ENCODE measurements around the gene NCAPG2. TPM values are rescaled to one million over a fixed set of nuclear protein-coding genes. Genes with fewer than 3 reads are reported as not detected.

NCAPG2 gene
- total and polyA plus RNA-seq, 2 of the 13 experiments (the other 11 are each of a cell fraction or from before 2014, with no cell fraction given): 15.1 to 30.7 TPM

DNA sequence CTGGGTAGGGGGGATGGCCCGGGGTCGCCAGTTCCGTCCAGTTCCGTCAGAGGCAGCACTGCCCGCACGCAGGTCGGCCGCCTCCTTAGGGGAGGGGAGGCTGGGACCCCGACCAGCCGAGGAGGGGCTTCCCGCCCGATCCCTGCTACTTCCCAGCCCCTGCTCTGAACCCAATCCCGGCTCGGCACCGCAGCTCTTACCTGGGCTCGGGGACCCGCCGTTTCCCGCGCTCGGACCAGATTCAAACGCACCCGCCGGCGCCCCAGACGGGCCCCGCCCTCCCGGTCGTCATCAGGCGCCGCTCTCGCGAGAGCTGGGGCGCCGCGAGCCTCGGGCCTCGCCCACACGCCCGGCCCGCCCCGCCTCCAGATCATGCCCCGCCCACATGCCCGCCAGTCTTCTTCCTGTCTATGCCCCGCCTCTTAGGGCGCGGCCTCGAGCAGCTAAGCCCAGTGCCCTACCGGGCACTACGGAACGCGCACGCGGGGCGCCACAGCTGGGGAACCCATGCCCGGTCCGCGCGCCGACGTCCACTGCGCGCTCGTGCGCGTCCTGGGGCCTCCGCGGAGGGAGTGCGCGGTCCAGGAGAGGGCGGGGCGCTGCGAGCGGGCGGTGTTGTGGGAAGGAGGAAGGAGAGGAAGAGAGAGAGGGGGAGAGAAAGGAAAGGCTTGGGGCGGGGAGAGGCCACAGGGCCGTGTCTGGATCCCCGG lies at the start of gene NCAPG2 (continued):
- TF ChIP-seq, protein P1, sequence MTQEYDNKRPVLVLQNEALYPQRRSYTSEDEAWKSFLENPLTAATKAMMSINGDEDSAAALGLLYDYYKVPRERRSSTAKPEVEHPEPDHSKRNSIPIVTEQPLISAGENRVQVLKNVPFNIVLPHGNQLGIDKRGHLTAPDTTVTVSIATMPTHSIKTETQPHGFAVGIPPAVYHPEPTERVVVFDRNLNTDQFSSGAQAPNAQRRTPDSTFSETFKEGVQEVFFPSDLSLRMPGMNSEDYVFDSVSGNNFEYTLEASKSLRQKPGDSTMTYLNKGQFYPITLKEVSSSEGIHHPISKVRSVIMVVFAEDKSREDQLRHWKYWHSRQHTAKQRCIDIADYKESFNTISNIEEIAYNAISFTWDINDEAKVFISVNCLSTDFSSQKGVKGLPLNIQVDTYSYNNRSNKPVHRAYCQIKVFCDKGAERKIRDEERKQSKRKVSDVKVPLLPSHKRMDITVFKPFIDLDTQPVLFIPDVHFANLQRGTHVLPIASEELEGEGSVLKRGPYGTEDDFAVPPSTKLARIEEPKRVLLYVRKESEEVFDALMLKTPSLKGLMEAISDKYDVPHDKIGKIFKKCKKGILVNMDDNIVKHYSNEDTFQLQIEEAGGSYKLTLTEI (CRISPR knock-in tag; conservative IDR thresholded peaks at IDR 0.05): no peak
- TF ChIP-seq, protein P2, sequence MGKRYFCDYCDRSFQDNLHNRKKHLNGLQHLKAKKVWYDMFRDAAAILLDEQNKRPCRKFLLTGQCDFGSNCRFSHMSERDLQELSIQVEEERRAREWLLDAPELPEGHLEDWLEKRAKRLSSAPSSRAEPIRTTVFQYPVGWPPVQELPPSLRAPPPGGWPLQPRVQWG (CRISPR knock-in tag; IDR thresholded peaks at IDR 0.05; ENCODE audit: borderline replicate concordance, low read depth): no peak
- TF ChIP-seq, protein P3, sequence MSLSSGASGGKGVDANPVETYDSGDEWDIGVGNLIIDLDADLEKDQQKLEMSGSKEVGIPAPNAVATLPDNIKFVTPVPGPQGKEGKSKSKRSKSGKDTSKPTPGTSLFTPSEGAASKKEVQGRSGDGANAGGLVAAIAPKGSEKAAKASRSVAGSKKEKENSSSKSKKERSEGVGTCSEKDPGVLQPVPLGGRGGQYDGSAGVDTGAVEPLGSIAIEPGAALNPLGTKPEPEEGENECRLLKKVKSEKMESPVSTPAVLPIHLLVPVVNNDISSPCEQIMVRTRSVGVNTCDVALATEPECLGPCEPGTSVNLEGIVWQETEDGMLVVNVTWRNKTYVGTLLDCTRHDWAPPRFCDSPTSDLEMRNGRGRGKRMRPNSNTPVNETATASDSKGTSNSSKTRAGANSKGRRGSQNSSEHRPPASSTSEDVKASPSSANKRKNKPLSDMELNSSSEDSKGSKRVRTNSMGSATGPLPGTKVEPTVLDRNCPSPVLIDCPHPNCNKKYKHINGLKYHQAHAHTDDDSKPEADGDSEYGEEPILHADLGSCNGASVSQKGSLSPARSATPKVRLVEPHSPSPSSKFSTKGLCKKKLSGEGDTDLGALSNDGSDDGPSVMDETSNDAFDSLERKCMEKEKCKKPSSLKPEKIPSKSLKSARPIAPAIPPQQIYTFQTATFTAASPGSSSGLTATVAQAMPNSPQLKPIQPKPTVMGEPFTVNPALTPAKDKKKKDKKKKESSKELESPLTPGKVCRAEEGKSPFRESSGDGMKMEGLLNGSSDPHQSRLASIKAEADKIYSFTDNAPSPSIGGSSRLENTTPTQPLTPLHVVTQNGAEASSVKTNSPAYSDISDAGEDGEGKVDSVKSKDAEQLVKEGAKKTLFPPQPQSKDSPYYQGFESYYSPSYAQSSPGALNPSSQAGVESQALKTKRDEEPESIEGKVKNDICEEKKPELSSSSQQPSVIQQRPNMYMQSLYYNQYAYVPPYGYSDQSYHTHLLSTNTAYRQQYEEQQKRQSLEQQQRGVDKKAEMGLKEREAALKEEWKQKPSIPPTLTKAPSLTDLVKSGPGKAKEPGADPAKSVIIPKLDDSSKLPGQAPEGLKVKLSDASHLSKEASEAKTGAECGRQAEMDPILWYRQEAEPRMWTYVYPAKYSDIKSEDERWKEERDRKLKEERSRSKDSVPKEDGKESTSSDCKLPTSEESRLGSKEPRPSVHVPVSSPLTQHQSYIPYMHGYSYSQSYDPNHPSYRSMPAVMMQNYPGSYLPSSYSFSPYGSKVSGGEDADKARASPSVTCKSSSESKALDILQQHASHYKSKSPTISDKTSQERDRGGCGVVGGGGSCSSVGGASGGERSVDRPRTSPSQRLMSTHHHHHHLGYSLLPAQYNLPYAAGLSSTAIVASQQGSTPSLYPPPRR (CRISPR knock-in tag; IDR thresholded peaks at IDR 0.05; ENCODE audit: borderline replicate concordance): 0 out of 2 replicates have a peak, but pooled peaks have one; percentile 5
- TF ChIP-seq MYNN (CRISPR knock-in tag; IDR thresholded peaks at IDR 0.05; ENCODE audit: low read depth) (no peak), RBM22 (optimal IDR thresholded peaks at IDR 0.05; ENCODE audit: low read length) (no peak), NAIF1 (CRISPR knock-in tag; IDR thresholded peaks at IDR 0.05; ENCODE audit: borderline replicate concordance) (no peak; the same call in 1 of the 2 replicates), ZC3H13 (CRISPR knock-in tag; IDR thresholded peaks at IDR 0.05) (peak; percentile 83), ZNF546 (CRISPR knock-in tag; conservative IDR thresholded peaks at IDR 0.05) (no peak; the same call in 1 of the 2 replicates)
- TF ChIP-seq, protein P4, sequence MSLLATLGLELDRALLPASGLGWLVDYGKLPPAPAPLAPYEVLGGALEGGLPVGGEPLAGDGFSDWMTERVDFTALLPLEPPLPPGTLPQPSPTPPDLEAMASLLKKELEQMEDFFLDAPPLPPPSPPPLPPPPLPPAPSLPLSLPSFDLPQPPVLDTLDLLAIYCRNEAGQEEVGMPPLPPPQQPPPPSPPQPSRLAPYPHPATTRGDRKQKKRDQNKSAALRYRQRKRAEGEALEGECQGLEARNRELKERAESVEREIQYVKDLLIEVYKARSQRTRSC (CRISPR knock-in tag; IDR thresholded peaks at IDR 0.05; ENCODE audit: low read depth): no peak
- TF ChIP-seq, protein P5, sequence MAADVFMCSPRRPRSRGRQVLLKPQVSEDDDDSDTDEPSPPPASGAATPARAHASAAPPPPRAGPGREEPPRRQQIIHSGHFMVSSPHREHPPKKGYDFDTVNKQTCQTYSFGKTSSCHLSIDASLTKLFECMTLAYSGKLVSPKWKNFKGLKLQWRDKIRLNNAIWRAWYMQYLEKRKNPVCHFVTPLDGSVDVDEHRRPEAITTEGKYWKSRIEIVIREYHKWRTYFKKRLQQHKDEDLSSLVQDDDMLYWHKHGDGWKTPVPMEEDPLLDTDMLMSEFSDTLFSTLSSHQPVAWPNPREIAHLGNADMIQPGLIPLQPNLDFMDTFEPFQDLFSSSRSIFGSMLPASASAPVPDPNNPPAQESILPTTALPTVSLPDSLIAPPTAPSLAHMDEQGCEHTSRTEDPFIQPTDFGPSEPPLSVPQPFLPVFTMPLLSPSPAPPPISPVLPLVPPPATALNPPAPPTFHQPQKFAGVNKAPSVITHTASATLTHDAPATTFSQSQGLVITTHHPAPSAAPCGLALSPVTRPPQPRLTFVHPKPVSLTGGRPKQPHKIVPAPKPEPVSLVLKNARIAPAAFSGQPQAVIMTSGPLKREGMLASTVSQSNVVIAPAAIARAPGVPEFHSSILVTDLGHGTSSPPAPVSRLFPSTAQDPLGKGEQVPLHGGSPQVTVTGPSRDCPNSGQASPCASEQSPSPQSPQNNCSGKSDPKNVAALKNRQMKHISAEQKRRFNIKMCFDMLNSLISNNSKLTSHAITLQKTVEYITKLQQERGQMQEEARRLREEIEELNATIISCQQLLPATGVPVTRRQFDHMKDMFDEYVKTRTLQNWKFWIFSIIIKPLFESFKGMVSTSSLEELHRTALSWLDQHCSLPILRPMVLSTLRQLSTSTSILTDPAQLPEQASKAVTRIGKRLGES (CRISPR knock-in tag; IDR thresholded peaks at IDR 0.05; ENCODE audit: borderline replicate concordance): no peak
- TF ChIP-seq, protein P6, sequence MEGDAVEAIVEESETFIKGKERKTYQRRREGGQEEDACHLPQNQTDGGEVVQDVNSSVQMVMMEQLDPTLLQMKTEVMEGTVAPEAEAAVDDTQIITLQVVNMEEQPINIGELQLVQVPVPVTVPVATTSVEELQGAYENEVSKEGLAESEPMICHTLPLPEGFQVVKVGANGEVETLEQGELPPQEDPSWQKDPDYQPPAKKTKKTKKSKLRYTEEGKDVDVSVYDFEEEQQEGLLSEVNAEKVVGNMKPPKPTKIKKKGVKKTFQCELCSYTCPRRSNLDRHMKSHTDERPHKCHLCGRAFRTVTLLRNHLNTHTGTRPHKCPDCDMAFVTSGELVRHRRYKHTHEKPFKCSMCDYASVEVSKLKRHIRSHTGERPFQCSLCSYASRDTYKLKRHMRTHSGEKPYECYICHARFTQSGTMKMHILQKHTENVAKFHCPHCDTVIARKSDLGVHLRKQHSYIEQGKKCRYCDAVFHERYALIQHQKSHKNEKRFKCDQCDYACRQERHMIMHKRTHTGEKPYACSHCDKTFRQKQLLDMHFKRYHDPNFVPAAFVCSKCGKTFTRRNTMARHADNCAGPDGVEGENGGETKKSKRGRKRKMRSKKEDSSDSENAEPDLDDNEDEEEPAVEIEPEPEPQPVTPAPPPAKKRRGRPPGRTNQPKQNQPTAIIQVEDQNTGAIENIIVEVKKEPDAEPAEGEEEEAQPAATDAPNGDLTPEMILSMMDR (CRISPR knock-in tag; IDR thresholded peaks at IDR 0.05): peak; percentile 41; the same call in 1 of the 2 replicates

Data from HepG2 (cell line).